Measurements from ENCODE around the gene TTC1.

Gene TTC1

GRCh38 chr5:160049099-160049498 lies 40.2 kb downstream of the TTC1 start:
- DNase-seq (ENCODE audit: low read depth in 2 of 2) = no peak
- H3K4me3 ChIP-seq (replicated peaks in 1 of 2; ENCODE audit: low read depth in 2 of 2, low read length in 2 of 2) = no peak overlapping the region
- TF ChIP-seq CTCF (IDR thresholded peaks at IDR 0.05; ENCODE audit: low read depth, low read length) = no peak

- no peak for TF ChIP-seq CTCF (IDR thresholded peaks at IDR 0.05; ENCODE audit: low read depth, low read length)
- peak in 1 of 2 donors; percentile 51 for DNase-seq (ENCODE audit: low read depth in 2 of 2)
- H3K4me3 ChIP-seq (replicated peaks in 1 of 2; ENCODE audit: low read depth in 2 of 2, low read length in 2 of 2) = no peak overlapping the region
These were observed 45.1 kb downstream of the TTC1 start for GRCh38 chr5:160054047-160054446.

GRCh38 chr5:160054831-160055230 lies 45.9 kb downstream of the TTC1 start:
- peak in 1 of 2 donors; percentile 66 for DNase-seq (ENCODE audit: low read depth in 2 of 2)

GRCh38 chr5:160057256-160057655 lies 48.3 kb downstream of the TTC1 start:
- TF ChIP-seq CTCF (IDR thresholded peaks at IDR 0.05; ENCODE audit: low read depth, low read length) = no peak
- H3K4me3 ChIP-seq (replicated peaks in 1 of 2; ENCODE audit: low read depth in 2 of 2, low read length in 2 of 2) = no peak overlapping the region
- no peak for DNase-seq (ENCODE audit: low read depth in 2 of 2)

More at GRCh38 chr5:160054831-160055230, 45.9 kb downstream of the TTC1 start:
- no peak for TF ChIP-seq CTCF (IDR thresholded peaks at IDR 0.05; ENCODE audit: low read depth, low read length)
- no peak overlapping the region for H3K4me3 ChIP-seq (replicated peaks in 1 of 2; ENCODE audit: low read depth in 2 of 2, low read length in 2 of 2)

GRCh38 chr5:160060001-160060400 lies 51.1 kb downstream of the TTC1 start:
- H3K4me3 ChIP-seq (replicated peaks in 1 of 2; ENCODE audit: low read depth in 2 of 2, low read length in 2 of 2) = no peak overlapping the region
- no peak for TF ChIP-seq CTCF (IDR thresholded peaks at IDR 0.05; ENCODE audit: low read depth, low read length)
- DNase-seq (ENCODE audit: low read depth in 2 of 2) = no peak

GRCh38 chr5:160061770-160062169 lies 52.8 kb downstream of the TTC1 start:
- DNase-seq (ENCODE audit: low read depth in 2 of 2) = no peak
- no peak overlapping the region for H3K4me3 ChIP-seq (replicated peaks in 1 of 2; ENCODE audit: low read depth in 2 of 2, low read length in 2 of 2)
- no peak for TF ChIP-seq CTCF (IDR thresholded peaks at IDR 0.05; ENCODE audit: low read depth, low read length)

GRCh38 chr5:160064417-160064810 lies 55.5 kb downstream of the TTC1 start:
- no peak for DNase-seq (ENCODE audit: low read depth in 2 of 2)
- TF ChIP-seq CTCF (IDR thresholded peaks at IDR 0.05; ENCODE audit: low read depth, low read length) = no peak
- no peak overlapping the region for H3K4me3 ChIP-seq (replicated peaks in 1 of 2; ENCODE audit: low read depth in 2 of 2, low read length in 2 of 2)
